Measurements from ENCODE around the gene CNOT4. TPM values are rescaled to one million over a fixed set of nuclear protein-coding genes. Genes with fewer than 3 reads are reported as not detected.

Gene CNOT4, protein sequence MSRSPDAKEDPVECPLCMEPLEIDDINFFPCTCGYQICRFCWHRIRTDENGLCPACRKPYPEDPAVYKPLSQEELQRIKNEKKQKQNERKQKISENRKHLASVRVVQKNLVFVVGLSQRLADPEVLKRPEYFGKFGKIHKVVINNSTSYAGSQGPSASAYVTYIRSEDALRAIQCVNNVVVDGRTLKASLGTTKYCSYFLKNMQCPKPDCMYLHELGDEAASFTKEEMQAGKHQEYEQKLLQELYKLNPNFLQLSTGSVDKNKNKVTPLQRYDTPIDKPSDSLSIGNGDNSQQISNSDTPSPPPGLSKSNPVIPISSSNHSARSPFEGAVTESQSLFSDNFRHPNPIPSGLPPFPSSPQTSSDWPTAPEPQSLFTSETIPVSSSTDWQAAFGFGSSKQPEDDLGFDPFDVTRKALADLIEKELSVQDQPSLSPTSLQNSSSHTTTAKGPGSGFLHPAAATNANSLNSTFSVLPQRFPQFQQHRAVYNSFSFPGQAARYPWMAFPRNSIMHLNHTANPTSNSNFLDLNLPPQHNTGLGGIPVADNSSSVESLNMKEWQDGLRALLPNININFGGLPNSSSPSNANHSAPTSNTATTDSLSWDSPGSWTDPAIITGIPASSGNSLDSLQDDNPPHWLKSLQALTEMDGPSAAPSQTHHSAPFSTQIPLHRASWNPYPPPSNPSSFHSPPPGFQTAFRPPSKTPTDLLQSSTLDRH
- 10 to 100 TPM; 25.0 to 28.0 TPM for total RNA-seq
- long read RNA-seq, partial matches to known transcripts: 3 of 6 reads
- long read RNA-seq, other reads (novel, unspliced or antisense): 2 of 6 reads

- peak; percentile 97 for DNase-seq
- intact Hi-C loops (cut with DNase I): loop anchor here in 1 of 2 donors (5.0 to 10.0 kb wide), 2 partner anchors 47 to 125 kb away; partner anchors contain the start of gene NUP205
These were observed at the start of gene CNOT4 for GRCh38 chr7:135509839-135510591. Gene CNOT4, minus strand, starts transcription at chr7:135510102. Its CDS starts 71,771 bp downstream, at chr7:135438331.

DNA sequence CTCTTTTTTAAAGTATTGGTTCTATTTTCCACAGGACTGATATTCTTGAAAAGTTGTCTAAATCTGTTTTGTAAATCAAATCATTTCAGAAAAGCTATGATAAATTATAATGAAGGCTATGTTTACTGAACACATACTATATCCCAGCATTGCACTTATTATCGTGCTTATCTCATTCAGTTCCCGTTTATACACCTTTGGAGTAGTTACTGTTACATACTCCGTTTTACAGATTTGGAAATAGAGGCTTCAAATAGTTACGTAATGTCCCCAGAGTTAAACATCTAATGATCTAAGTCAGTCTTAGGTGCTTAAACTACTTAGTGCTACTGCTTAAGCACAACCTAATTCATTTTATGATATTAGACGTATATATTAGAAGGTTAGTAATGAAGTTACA lies 49.0 kb upstream of the CNOT4 start:
- ATAC-seq (no peak), DNase-seq (no peak)
- intact Hi-C loops (cut with DNase I): loop anchor here (1.0 to 5.0 kb wide), 3 partner anchors 47 to 278 kb away; partner anchors contain the start of gene CNOT4 (in 1 of the 2)

More at GRCh38 chr7:135509839-135510591, at the start of gene CNOT4:
- peak; percentile 99 for ATAC-seq

DNA sequence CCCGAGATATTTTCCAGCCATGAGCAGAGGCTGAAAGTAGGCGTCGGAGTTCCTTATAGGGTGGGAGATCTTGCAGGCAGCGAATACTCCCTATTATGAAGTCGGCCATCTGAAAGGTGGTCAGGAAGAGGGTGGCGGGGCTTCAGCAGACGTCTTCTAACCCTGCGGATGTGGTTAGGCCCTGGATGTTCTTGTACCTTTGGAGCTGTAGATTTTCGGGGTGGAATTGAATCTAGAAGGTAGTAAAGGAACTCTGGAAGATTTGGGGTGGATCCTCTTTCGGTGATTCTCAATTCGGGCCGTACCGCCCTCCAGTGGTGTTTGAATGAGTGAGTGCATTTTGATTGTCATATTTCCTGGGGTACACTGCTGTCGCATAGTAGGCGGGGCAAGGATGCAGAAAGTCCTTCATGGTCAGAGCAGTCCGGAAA lies 48.5 kb upstream of the CNOT4 start:
- peak; percentile 58 for DNase-seq
- ATAC-seq: peak; percentile 74 to 79
- intact Hi-C loops (cut with DNase I): loop anchor here (1.0 to 5.0 kb wide), 3 partner anchors 46 to 277 kb away; partner anchors contain the start of gene CNOT4 (in 1 of the 2)

DNA sequence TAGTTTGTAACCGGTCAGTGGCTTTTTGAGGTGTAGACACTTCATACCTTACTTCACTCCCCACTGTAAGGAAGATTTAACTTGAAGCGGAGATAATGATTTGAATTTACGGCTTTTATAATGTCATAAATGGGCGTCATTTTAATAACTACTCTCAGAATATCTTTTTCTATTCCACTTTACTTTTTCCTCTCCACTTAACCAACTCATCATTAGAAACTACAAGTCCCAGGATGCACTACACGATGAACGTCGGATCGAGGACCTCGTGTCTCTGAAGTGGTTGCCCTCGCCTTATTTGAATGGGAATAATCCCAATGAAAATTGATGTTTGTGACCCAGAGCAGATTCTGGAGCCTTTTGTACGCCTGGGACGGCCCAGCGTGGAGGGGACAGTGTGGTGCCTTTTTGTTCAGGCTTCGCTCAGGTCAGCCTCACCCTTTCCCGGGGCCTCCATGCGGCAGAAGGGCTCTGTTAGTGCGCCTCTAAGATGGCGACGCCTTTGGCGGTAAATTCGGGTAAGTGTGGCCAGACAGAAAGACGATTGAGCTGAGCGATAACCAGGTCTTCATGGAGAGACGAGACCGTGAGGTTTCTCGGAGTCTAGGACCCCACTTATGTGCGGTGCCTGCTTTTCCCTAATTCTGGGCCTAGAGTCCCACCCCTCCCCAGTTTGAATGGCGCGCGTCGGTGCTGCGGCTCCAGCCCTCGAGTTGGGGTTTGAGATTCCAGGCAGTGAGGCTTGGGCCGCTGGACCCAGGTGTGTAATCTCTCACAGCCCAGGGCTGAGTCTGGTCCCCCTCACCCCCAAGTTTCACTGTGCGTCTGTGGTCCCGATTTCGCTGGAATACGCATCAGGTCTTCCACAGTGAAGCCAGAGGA lies 47.8 kb upstream of the CNOT4 start, which contains the start of gene NUP205:
Gene NUP205, plus strand, starts transcription at position 463 of the 882 bp plus-strand sequence. Its CDS starts 28 bp downstream, at position 491.
- peak; percentile 95 to 96 for ATAC-seq
- peak; percentile 79 for DNase-seq
- intact Hi-C loops (cut with DNase I): loop anchor here (1.0 to 5.0 kb wide), 3 partner anchors 45 to 276 kb away; partner anchors contain the start of gene CNOT4 (in 1 of the 2)

DNA sequence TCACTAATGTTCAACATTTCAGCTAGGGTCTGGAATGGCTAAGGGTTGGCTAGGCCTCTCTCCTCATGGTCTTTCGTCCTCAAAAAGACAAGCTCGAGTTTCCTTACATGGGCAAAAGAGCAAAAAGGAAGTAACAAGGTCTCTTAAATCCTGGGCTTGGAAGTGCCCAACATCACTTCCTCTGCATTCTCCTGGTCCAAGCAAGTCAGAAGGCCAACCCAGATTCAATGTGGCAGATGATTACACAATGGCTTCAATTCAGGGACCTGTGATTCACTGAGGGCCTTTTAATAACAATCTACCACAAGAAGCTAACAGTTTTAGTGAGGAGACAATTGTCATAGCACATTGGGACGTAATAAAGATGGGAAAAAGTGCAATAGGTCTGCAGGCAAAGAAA lies 43.4 kb upstream of the CNOT4 start:
- intact Hi-C loops (cut with DNase I): no loop called here
- no peak for DNase-seq
- ATAC-seq: no peak

GRCh38 chr7:135552148-135552547 lies 42.2 kb upstream of the CNOT4 start:
- ATAC-seq (no peak), DNase-seq (no peak)
- intact Hi-C loops (cut with DNase I): no loop called here

GRCh38 chr7:135550196-135550595 lies 40.3 kb upstream of the CNOT4 start:
- DNase-seq (no peak), ATAC-seq (no peak)
- intact Hi-C loops (cut with DNase I): no loop called here

- no peak for ATAC-seq
- no peak for DNase-seq
These were observed 31.1 kb upstream of the CNOT4 start for GRCh38 chr7:135541029-135541428.

GRCh38 chr7:135539629-135540028 lies 29.7 kb upstream of the CNOT4 start:
- ATAC-seq (no peak), DNase-seq (no peak)
- intact Hi-C loops (cut with DNase I): no loop called here

More at GRCh38 chr7:135541029-135541428, 31.1 kb upstream of the CNOT4 start:
- intact Hi-C loops (cut with DNase I): no loop called here

GRCh38 chr7:135538376-135538775 lies 28.5 kb upstream of the CNOT4 start:
- no peak for DNase-seq
- intact Hi-C loops (cut with DNase I): no loop called here
- ATAC-seq: no peak

- ATAC-seq: no peak
- DNase-seq: no peak
- intact Hi-C loops (cut with DNase I): no loop called here
These were observed 28.0 kb upstream of the CNOT4 start for GRCh38 chr7:135537905-135538304.

DNA sequence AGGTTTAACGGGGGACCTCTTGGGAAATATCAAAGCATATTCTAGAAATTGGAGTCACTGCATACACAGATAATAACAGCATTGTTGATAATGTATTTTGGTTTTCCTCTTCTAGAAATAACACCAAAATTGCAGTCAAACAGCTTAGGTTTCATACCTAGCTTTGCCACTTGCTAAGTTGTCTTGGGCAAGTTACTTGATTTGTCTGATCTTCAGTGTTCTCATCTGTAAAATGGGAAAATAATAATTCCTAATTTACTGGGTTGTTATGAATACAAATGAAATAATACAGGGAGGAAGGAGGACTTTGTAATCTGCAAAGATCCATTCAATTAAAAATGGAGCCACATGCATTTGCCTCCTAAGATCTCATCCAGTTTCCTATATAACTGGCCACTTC lies 27.6 kb upstream of the CNOT4 start:
- intact Hi-C loops (cut with DNase I): no loop called here
- ATAC-seq (no peak), DNase-seq (no peak)

DNA sequence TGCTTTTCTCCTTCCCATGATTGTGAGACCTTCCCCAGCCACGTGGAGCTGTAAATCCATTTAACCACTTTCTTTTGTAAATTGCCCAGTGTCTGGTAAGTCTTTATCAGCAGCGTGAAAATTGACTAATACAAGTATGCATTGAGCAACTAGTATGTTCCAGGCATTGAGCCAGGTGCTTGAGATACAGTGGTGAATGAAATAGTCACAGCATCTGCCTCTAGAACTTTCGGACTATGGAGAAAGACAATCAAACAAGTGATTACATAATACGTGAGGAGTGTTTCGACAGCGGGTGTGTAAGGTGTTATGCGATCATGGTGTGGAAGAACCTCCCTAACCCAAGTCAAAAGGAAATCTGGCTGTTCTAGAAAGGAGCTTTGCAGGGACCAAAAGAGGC lies 26.2 kb upstream of the CNOT4 start:
- ATAC-seq (peak; percentile 38 to 45), DNase-seq (no peak)
- intact Hi-C loops (cut with DNase I): no loop called here

GRCh38 chr7:135527025-135527424 lies 17.1 kb upstream of the CNOT4 start:
- DNase-seq: no peak
- intact Hi-C loops (cut with DNase I): no loop called here
- ATAC-seq: no peak

DNA sequence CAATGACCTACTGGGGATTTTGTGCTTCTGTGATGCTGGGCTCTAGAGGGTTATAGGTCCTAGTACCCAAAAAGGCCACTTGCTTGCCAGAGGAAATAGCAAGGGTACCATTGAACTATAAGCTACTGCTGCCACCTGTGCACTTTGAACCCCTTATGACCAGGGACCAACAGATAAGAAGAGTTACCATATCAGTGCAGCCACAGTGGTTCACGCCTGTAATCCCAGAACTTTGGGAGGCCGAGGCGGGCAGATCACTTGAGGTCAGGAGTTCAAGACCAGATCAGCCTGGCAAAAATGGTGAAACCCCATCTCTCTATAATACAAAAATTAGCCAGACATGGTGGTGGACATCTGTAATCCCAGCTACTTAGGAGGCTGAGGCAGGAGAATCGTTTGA lies 15.5 kb upstream of the CNOT4 start:
- ATAC-seq: no peak
- no peak for DNase-seq
- intact Hi-C loops (cut with DNase I): no loop called here

- no peak for ATAC-seq
- DNase-seq: no peak
- intact Hi-C loops (cut with DNase I): no loop called here
These were observed 13.2 kb upstream of the CNOT4 start for GRCh38 chr7:135523146-135523545.

GRCh38 chr7:135522509-135522908 lies 12.6 kb upstream of the CNOT4 start:
- DNase-seq (no peak), ATAC-seq (no peak)
- intact Hi-C loops (cut with DNase I): no loop called here

GRCh38 chr7:135519871-135520270 lies 10.0 kb upstream of the CNOT4 start:
- intact Hi-C loops (cut with DNase I): no loop called here
- no peak for DNase-seq
- no peak for ATAC-seq

All from left cardiac atrium (tissue), 4 donors.